Suppressor macrophage treated with lipopolysaccharide for 4 hours (primary cell): ENCODE measurements around the gene PLD5.
"Not testable (repeated sequence)": the region's sequence is repeated elsewhere in the genome, so short reads cannot be mapped to it uniquely, and the experiment has no call there.

Experiments
- DNase-seq: peaks from one replicate; pipeline ENCODE4 v3.0.0-alpha.2; 2020

The PLD5 gene

GRCh38 chr1:242264419-242264818, 260.1 kb downstream of the PLD5 start:
- DNase-seq, result not testable (repeated sequence)

GRCh38 chr1:242245255-242245654, 279.2 kb downstream of the PLD5 start:
- DNase-seq, result no peak

GRCh38 chr1:242243472-242243871, 281.0 kb downstream of the PLD5 start:
- peak; percentile 8 for DNase-seq

GRCh38 chr1:242242983-242243382, 281.5 kb downstream of the PLD5 start:
- DNase-seq, result no peak

DNA sequence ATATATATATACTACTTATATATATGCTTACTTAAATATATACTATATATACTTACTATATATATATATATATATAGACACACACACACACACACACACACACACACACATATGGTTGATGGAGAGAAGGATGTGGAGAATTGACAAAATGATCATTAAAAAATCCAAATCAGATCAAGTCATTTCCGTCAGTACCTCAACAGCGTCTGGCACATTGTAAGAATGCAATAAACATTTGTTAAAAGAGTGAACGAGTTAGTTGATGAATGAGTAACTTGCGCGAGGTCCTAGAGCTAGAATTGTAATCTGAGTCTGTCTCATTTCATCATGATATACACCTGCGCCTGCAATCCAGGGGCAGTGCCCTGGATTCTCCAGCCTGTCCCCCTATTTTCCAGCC, 282.6 kb downstream of the PLD5 start:
- DNase-seq, result no peak

DNA sequence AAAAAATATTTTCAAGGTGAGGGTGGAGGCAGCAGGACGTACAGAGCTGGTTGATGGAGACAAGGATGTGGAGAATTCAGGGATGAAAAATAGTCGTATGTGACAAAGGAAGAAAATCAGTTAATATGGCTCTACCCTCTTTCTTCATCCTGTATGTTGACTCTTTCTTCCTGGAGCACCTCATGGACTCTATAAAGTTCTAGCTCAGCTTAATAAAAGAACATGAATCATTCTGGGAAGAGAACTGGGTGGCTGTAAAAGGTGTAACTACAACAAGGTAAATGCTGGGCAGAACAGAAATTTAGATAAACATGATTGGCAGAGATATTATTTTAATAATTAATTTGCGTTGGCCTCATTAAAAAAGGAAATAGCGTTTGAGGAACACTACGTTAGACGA, 283.8 kb downstream of the PLD5 start:
- no peak for DNase-seq

DNA sequence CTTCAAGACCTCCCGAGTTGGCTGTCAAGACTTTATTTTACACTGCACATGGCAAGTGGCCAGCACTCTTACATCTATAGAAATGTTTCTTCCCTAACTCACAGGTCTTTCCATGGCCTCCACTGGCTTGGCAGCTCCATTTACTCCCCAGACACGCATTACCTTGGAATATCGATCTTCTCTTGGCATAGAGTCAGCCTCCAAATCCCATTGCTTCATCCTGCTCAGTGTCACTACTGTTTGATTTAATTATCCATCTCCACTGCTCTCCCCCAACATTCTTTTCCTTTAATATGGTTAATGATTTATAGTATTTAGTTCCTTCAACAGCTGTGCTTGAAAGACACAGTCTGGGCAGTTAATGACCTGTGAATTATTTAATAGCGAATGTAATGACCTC, 284.4 kb downstream of the PLD5 start:
- DNase-seq, result no peak

- DNase-seq, result no peak
Observed at GRCh38 chr1:242239398-242239797, 285.1 kb downstream of the PLD5 start.

- no peak for DNase-seq
Observed at GRCh38 chr1:242237051-242237450, 287.4 kb downstream of the PLD5 start.

- no peak for DNase-seq
Observed at GRCh38 chr1:242228991-242229390, 295.5 kb downstream of the PLD5 start.

DNA sequence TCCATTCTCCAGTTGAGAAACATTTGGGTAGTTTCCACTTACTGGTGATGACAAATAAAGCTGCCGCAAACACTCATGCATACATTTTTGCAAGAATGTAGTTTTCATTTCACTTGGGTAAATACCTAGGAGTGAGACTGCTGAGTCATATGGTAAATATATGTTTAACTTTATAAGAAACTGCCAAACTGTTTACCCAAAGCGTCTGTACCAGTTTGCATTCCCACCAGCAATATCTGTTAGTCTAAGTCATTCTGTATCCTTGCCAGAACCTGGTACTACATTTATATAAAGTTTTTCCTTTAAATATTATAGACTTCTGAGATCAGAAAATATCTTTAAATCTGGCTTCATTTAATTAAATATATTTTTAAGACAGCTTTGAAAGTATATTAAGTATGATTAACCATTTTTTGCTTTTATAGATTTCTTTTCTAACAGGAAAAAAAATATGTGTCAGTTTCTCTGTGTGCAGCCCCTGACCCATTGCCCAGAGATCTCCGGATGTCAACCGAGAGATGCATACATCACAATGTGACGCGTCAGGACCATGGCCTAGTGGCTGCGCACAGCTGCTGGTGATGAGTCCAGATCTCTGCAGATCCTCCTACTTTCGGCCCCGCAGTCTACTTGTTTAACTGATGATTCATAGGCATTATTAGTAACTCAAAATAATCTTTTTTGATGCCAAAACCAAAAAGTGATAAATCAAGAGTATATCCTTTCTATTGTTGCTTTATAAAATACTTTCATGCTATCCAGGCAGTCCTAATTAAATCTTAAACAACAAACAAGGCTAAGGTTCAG, 298.5 kb downstream of the PLD5 start:
- no peak for DNase-seq

- DNase-seq, result not testable (repeated sequence)
Observed at GRCh38 chr1:242224878-242225766, 299.4 kb downstream of the PLD5 start.

GRCh38 chr1:242224461-242224860, 300.0 kb downstream of the PLD5 start:
- DNase-seq, result no peak

DNA sequence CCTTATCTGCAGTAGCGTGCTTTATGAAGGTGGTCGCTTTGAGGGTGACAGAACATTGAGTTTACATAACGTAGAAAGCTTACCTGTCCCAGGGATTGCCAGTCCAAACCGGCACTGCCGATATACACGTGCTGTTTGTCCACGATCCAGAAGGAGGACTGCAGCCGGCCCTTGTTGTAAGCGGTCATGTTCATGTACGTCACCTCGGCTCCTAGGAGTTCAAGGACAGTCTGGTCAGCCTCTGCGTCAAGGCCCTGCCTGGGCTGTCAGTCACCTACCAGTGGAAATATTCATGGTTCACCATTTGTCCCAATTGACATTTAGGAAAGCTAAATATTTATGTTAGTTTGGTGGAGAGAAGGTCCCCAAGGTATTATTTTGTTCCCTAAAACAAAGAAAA, 304.6 kb downstream of the PLD5 start:
- no peak for DNase-seq

- no peak for DNase-seq
Observed at GRCh38 chr1:242219298-242219901, 305.1 kb downstream of the PLD5 start.

DNA sequence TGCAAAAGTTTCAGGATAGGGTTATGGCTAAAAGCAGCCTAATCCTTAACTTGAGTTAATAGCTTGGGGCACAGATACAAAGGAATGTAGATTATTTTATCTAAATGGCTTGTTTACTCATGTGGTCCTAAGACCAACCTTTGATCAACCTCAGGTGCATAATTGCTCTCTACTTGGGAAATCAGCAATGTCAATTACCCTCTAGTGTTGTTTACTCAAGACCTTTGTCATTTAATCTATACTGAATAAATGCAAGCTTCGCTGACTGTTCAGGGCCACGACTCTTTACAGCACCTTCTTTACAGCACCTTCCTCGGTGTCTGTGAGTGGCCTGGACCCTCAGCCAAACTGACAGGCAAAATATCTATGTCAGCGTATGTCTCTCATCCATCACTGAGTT, 308.1 kb downstream of the PLD5 start:
- no peak for DNase-seq

- DNase-seq, result not testable (repeated sequence)
Observed at GRCh38 chr1:242214455-242214854, 310.0 kb downstream of the PLD5 start.

- DNase-seq, result not testable (repeated sequence)
Observed at GRCh38 chr1:242212961-242213360, 311.5 kb downstream of the PLD5 start.

DNA sequence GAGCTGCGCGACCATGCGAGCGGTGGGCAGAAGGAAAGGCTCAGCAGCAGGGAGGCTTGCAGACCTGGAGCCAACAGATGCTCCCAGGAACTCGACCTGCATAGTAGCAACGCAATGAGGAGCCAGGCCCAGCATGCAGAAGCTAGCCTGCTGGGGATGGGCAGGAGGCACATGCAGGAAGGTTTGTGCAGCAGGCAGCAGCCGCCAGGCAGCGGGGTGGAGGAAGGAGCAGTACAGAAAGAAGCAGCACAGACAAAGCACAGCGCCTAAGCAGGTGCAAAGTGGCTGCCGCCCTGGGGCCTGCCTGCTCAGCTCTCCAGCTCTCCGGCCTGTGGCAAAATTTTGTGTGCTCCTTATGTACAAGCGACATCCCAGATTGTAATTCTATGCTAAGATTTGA, 312.1 kb downstream of the PLD5 start:
- DNase-seq, result no peak

- DNase-seq, result no peak
Observed at GRCh38 chr1:242211254-242212022, 313.1 kb downstream of the PLD5 start.

DNA sequence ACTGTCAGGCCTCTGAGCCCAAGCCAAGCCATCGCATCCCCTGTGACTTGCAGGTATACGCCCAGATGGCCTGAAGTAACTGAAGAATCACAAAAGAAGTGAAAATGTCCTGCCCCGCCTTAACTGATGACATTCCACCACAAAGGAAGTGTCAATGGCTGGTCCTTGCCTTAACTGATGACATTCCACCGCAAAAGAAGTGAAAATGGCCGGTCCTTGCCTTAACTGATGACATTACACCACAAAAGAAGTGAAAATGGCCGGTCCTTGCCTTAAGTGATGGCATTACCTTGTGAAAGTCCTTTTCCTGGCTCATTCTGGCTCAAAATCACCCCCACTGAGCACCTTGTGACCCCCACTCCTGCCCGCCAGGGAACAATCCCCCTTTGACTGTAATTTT, 314.2 kb downstream of the PLD5 start:
- DNase-seq, result not testable (repeated sequence)

GRCh38 chr1:242209063-242209462, 315.4 kb downstream of the PLD5 start:
- no peak for DNase-seq

DNA sequence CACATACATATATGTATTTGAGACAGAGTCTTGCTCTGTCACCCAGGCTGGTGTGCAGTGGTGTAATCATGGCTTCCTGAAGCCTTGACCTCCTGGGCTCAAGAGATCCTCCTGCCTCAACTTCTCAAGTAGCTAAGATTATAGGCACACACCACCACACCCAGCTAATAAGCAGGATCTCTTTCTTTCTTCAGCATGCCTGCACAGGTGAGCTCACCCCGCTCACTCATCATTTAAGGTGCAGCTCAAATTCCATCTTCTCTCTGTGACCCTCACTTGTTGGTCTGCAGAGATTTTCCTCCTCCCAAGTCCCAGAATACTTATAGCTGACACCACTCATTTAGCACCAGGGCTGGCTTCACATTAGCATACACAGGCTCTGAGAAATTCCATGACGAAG, 316.5 kb downstream of the PLD5 start:
- DNase-seq, result no peak
